NCI-H82 treated with DMSO at 0.1 percent for 48 hours (cell line): ENCODE measurements around the gene SMPX.

Experiments used
- DNase-seq: peaks from one replicate; lab custom pipeline; 2025; ENCODE audit not compliant: unreplicated experiment; lab: John Stamatoyannopoulos, UW

Gene SMPX

GRCh38 chrX:21744721-21745120 lies 13.2 kb downstream of the SMPX start:
- no peak for DNase-seq

GRCh38 chrX:21744060-21744459 lies 13.9 kb downstream of the SMPX start:
- no peak for DNase-seq

GRCh38 chrX:21741869-21742701 lies 15.8 kb downstream of the SMPX start:
- DNase-seq = peak; percentile 53

- peak; percentile 56 for DNase-seq
These were observed 16.6 kb downstream of the SMPX start for GRCh38 chrX:21741364-21741763.

- peak; percentile 22 for DNase-seq
These were observed 17.3 kb downstream of the SMPX start for GRCh38 chrX:21740329-21741274.

GRCh38 chrX:21738950-21739287 lies 19.0 kb downstream of the SMPX start:
- peak; percentile 59 for DNase-seq

GRCh38 chrX:21738210-21738949 lies 19.5 kb downstream of the SMPX start:
- peak; percentile 93 for DNase-seq

GRCh38 chrX:21735768-21736127 lies 22.2 kb downstream of the SMPX start:
- no peak for DNase-seq

- DNase-seq = no peak
These were observed 22.7 kb downstream of the SMPX start for GRCh38 chrX:21735038-21735767.

- no peak for DNase-seq
These were observed 23.7 kb downstream of the SMPX start for GRCh38 chrX:21734175-21734574.

GRCh38 chrX:21733705-21734104 lies 24.2 kb downstream of the SMPX start:
- no peak for DNase-seq

- no peak for DNase-seq
These were observed 27.9 kb downstream of the SMPX start for GRCh38 chrX:21730026-21730425.

GRCh38 chrX:21728276-21728968 lies 29.5 kb downstream of the SMPX start:
- DNase-seq = no peak

- no peak for DNase-seq
These were observed 32.0 kb downstream of the SMPX start for GRCh38 chrX:21725916-21726315.

GRCh38 chrX:21725496-21725895 lies 32.4 kb downstream of the SMPX start:
- DNase-seq = peak; percentile 21

- peak; percentile 93 for DNase-seq
These were observed 34.1 kb downstream of the SMPX start for GRCh38 chrX:21723814-21724213.

GRCh38 chrX:21723084-21723483 lies 34.8 kb downstream of the SMPX start:
- DNase-seq = no peak

GRCh38 chrX:21721195-21721594 lies 36.7 kb downstream of the SMPX start:
- no peak for DNase-seq

- DNase-seq = no peak
These were observed 39.3 kb downstream of the SMPX start for GRCh38 chrX:21718575-21718974.

GRCh38 chrX:21717802-21718201 lies 40.1 kb downstream of the SMPX start:
- no peak for DNase-seq
